GM23338 (cell line): Measurements from ENCODE around the gene TMEM117. TPM values are rescaled to one million over a fixed set of nuclear protein-coding genes. Genes with fewer than 3 reads are reported as not detected.
"Not testable (repeated sequence)": the region's sequence is repeated elsewhere in the genome, so short reads cannot be mapped to it uniquely, and the experiment has no call there.

Experiments
- ATAC-seq: fragments of 200-7000 bp; cut with Tn5 transposase; 3 replicates; pipeline ENCODE4 v1.9.1; 2020
- DNase-seq: peaks from one replicate; pipeline ENCODE4 v3.0.0-alpha.2; 2015; ENCODE audit warnings: low spot score
- H2AFZ ChIP-seq: fragments of 200-600 bp; sonication (generic); 2 replicates; pipeline ENCODE4 v1.8.0; 2016; ENCODE audit warnings: antibody characterized with exemption, mild to moderate bottlenecking, moderate library complexity
- H3F3A ChIP-seq: fragments of 200-600 bp; sonication (generic); replicated peaks from 2 replicates; pipeline ENCODE4 v1.8.0; 2017; ENCODE audit warnings: antibody characterized with exemption, mixed run types, low read depth
- H3K27ac ChIP-seq: fragments of 200-600 bp; sonication (generic); 2 replicates; pipeline ENCODE4 v1.6.1; 2016; ENCODE audit warnings: low read depth
- H3K27me3 ChIP-seq: fragments of 200-600 bp; sonication (generic); 2 replicates; pipeline ENCODE4 v1.8.0; 2016; ENCODE audit warnings: mild to moderate bottlenecking, mixed run types, moderate library complexity; ENCODE audit not compliant: insufficient read depth
- H3K36me3 ChIP-seq: fragments of 200-600 bp; sonication (generic); 2 replicates; pipeline ENCODE4 v1.8.0; 2016; ENCODE audit warnings: mild to moderate bottlenecking; ENCODE audit not compliant: insufficient read depth
- H3K4me1 ChIP-seq: fragments of 200-600 bp; sonication (generic); 2 replicates; pipeline ENCODE4 v1.8.0; 2016; ENCODE audit warnings: mild to moderate bottlenecking, moderate library complexity; ENCODE audit not compliant: insufficient read depth
- H3K4me2 ChIP-seq: fragments of 200-600 bp; sonication (generic); 2 replicates; pipeline ENCODE4 v1.7.1; 2017; ENCODE audit warnings: mixed run types
- H3K4me3 ChIP-seq: fragments of 200-600 bp; sonication (generic); 2 replicates; pipeline ENCODE4 v1.6.1; 2016; ENCODE audit warnings: mixed run types
- H3K79me2 ChIP-seq: fragments of 200-600 bp; sonication (generic); replicated peaks from 2 replicates; pipeline ENCODE4 v1.8.0; 2017; ENCODE audit warnings: mild to moderate bottlenecking; ENCODE audit not compliant: insufficient read depth
- H3K9me2 ChIP-seq: fragments of 200-600 bp; sonication (generic); 2 replicates; pipeline ENCODE4 v1.8.0; 2017; ENCODE audit not compliant: insufficient read depth
- H4K20me1 ChIP-seq: fragments of 200-600 bp; sonication (generic); replicated peaks from 2 replicates; pipeline ENCODE4 v1.8.0; 2017; ENCODE audit warnings: mild to moderate bottlenecking; ENCODE audit not compliant: insufficient read depth
- H3K27ac Mint-ChIP-seq: 2 replicates; pipeline ENCODE4 v1.8.0; 2020; ENCODE audit warnings: inconsistent platforms, mild to moderate bottlenecking, moderate library complexity, mixed read lengths
- H3K27me3 Mint-ChIP-seq: 3 replicates; pipeline ENCODE4 v1.8.0; 2022; ENCODE audit warnings: low read depth, mild to moderate bottlenecking, moderate library complexity, mixed read lengths, inconsistent platforms; ENCODE audit not compliant: insufficient read depth, poor library complexity
- H3K36me3 Mint-ChIP-seq: 3 replicates; pipeline ENCODE4 v1.8.0; 2021; ENCODE audit warnings: low read depth, mild to moderate bottlenecking, inconsistent platforms, moderate library complexity, mixed read lengths
- H3K4me1 Mint-ChIP-seq: 3 replicates; pipeline ENCODE4 v1.8.0; 2020; ENCODE audit warnings: mild to moderate bottlenecking, inconsistent platforms, mixed read lengths
- H3K4me3 Mint-ChIP-seq: 3 replicates; pipeline ENCODE4 v1.8.0; 2021; ENCODE audit warnings: moderate library complexity, mild to moderate bottlenecking, inconsistent platforms, mixed read lengths
- H3K9me3 Mint-ChIP-seq: 3 replicates; pipeline ENCODE4 v1.8.0; 2020; ENCODE audit warnings: moderate library complexity, mild to moderate bottlenecking, inconsistent platforms, mixed read lengths
- CREB1 ChIP-seq: fragments of 250-450 bp; sonication (Bioruptor Pico); IDR thresholded peaks from 2 replicates; pipeline ENCODE4 v1.5.0; 2020; ENCODE audit warnings: low read depth, mild to moderate bottlenecking, moderate library complexity
- EZH2phosphoT487 ChIP-seq: fragments of 200-600 bp; sonication (generic); IDR thresholded peaks from one replicate; pipeline ENCODE4 v1.8.1; 2018; ENCODE audit warnings: antibody characterized with exemption; ENCODE audit not compliant: unreplicated experiment
- JUNB ChIP-seq: IDR thresholded peaks from one replicate; pipeline ENCODE4 v1.6.1; 2016; ENCODE audit warnings: antibody characterized with exemption; ENCODE audit not compliant: unreplicated experiment
- NANOG ChIP-seq: IDR thresholded peaks from 2 replicates; pipeline ENCODE4 v1.6.1; 2016; ENCODE audit warnings: antibody characterized with exemption, borderline replicate concordance
- POLR2AphosphoS5 ChIP-seq: IDR thresholded peaks from 2 replicates; pipeline ENCODE4 v1.6.1; 2016; ENCODE audit warnings: antibody characterized with exemption, low read depth
- STAT1 ChIP-seq: IDR thresholded peaks from one replicate; pipeline ENCODE4 v1.6.1; 2016; ENCODE audit warnings: antibody characterized with exemption; ENCODE audit not compliant: unreplicated experiment
- ZNF114 ChIP-seq: fragments of 250-450 bp; sonication (Bioruptor Pico); IDR thresholded peaks from 2 replicates; pipeline ENCODE4 v1.5.0; 2020; ENCODE audit warnings: mild to moderate bottlenecking, moderate library complexity
- ZNF331 ChIP-seq: fragments of 250-450 bp; sonication (Bioruptor Pico); IDR thresholded peaks from 2 replicates; pipeline ENCODE4 v1.5.0; 2020; ENCODE audit warnings: low read depth, mild to moderate bottlenecking, moderate library complexity
- polyA plus RNA-seq: library from polyadenylated mRNA; unstranded; fragments of >200 nt; fragmentation: Nextera tagmentation; extraction: Ambion mirVana; gene quantifications from 2 replicates; pipeline ENCODE4 v1.2.1, GENCODE V29; 2016
- total RNA-seq: library from RNA; depleted of rRNA; stranded (reverse); fragments of >200 nt; shearing (Covaris generic); gene quantifications from 2 replicates; pipeline ENCODE4 v1.2.3, GENCODE V29; 2014
- TF ChIP-seq, protein P1 (sequence below), 2 experiments: fragments of 200-600 bp in 1 of 2; sonication (generic) in 1 of 2; conservative IDR thresholded peaks; 2 replicates each; pipeline versions ENCODE4 v1.5.1 to v1.6.1; 2016 to 2017; ENCODE audit warnings: antibody characterized with exemption in 2 of 2, low read depth in 2 of 2, mild to moderate bottlenecking in 2 of 2, moderate library complexity in 1 of 2
- TF ChIP-seq, protein P2 (sequence below): fragments of 250-450 bp; sonication (Bioruptor Pico); IDR thresholded peaks from 2 replicates; pipeline ENCODE4 v1.5.0; 2020; ENCODE audit warnings: mild to moderate bottlenecking, moderate library complexity
- TF ChIP-seq, protein P3 (sequence below): IDR thresholded peaks from 2 replicates; pipeline ENCODE4 v1.6.1; 2016; ENCODE audit warnings: antibody characterized with exemption

The TMEM117 gene
- total and polyA plus RNA-seq, 2 experiments from 2014 or later = 0.94 to 1.6 TPM

DNA sequence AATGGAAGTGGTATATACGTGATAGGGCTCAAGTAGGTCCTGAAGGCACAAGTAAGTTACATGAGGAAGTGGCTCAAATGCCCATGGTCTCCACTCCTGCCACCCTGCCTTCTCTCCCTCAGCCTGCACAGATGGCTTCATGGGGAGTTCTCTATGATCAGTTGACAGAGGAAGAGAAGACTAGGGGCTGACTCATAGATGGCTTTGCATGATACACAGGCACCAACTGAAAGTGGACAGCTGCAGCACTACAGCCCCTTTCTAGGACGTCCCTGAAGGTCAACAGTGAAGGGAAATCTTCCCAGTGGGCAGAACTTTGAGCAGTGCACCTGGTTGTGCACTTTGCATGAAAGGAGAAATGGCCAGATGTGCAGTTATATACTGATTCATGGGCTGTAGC, 208.6 kb downstream of the TMEM117 start:
- not testable (repeated sequence) for H3K4me2 ChIP-seq, H2AFZ ChIP-seq, H3K27me3 ChIP-seq, H3K36me3 Mint-ChIP-seq, H3K4me1 Mint-ChIP-seq, H3K4me3 ChIP-seq, H3K27ac Mint-ChIP-seq, H3K4me1 ChIP-seq, H4K20me1 ChIP-seq, H3K4me3 Mint-ChIP-seq, ATAC-seq, H3F3A ChIP-seq, H3K36me3 ChIP-seq, DNase-seq, H3K27me3 Mint-ChIP-seq, H3K27ac ChIP-seq, H3K9me2 ChIP-seq, H3K79me2 ChIP-seq, H3K9me3 Mint-ChIP-seq

DNA sequence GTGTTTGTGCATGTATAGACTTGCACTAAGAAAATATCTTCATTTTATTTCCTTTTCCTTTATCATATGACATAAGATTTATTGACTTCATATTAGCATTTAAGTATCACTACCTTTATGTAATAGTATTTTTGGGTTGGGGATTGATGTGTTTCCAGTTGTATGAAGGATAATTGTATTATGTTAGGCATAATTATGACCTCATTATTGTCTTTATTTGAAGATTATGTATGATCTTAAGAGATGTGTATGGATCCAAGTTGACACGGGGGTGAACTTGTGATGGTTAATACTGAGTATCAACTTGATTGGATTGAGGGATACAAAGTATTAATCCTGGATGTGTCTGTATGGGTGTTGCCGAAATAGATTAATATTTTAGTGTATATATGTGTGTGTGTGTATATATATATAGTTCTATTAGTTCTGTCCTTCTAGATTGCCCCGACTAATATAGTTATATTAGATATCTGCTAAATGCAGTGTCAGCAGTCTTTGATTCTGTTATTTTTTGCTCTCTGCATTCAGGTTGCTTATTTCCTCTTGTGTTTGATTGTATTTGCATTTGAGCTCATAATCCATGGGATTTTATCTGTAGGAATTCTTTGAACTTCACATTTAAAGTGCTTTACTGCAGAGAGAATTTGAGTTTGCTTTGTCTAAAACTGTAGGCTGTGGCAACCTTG, 211.0 kb downstream of the TMEM117 start:
- Mint-ChIP-seq H3K27me3 (no peaks in the 10 kb centered on the region), H3K27ac (no peak overlapping the region), H3K4me3 (no peak overlapping the region), H3K9me3 (peaks cover 9% of the 10 kb centered on the region; the same call in 2 of the 3 replicates), H3K4me1 (no peaks in the 10 kb centered on the region), H3K36me3 (peaks cover 5% of the 10 kb centered on the region; the same call in 2 of the 3 replicates)
- Histone ChIP-seq H3K4me2 (no peak overlapping the region), H3K9me2 (peaks cover 5% of the 10 kb centered on the region; the same call in 1 of the 2 replicates), H3K4me1 (no peaks in the 10 kb centered on the region), H4K20me1 (no peaks in the 10 kb centered on the region), H2AFZ (no peak overlapping the region), H3K79me2 (no peaks in the 10 kb centered on the region), H3K4me3 (no peak overlapping the region), H3F3A (no peaks in the 10 kb centered on the region), H3K27ac (no peak overlapping the region), H3K36me3 (no peaks in the 10 kb centered on the region), H3K27me3 (no peaks in the 10 kb centered on the region)
- no peak for TF ChIP-seq NANOG
- no peak for TF ChIP-seq STAT1
- no peak for TF ChIP-seq POLR2AphosphoS5
- TF ChIP-seq ZNF114 (CRISPR knock-in tag) = no peak
- TF ChIP-seq ZNF331 = no peak
- TF ChIP-seq, protein P1, sequence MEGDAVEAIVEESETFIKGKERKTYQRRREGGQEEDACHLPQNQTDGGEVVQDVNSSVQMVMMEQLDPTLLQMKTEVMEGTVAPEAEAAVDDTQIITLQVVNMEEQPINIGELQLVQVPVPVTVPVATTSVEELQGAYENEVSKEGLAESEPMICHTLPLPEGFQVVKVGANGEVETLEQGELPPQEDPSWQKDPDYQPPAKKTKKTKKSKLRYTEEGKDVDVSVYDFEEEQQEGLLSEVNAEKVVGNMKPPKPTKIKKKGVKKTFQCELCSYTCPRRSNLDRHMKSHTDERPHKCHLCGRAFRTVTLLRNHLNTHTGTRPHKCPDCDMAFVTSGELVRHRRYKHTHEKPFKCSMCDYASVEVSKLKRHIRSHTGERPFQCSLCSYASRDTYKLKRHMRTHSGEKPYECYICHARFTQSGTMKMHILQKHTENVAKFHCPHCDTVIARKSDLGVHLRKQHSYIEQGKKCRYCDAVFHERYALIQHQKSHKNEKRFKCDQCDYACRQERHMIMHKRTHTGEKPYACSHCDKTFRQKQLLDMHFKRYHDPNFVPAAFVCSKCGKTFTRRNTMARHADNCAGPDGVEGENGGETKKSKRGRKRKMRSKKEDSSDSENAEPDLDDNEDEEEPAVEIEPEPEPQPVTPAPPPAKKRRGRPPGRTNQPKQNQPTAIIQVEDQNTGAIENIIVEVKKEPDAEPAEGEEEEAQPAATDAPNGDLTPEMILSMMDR (conservative IDR thresholded peaks at IDR 0.05; ENCODE audit: low read depth in 2 of 2) = no peak
- TF ChIP-seq JUNB = no peak
- no peak for TF ChIP-seq EZH2phosphoT487
- TF ChIP-seq, protein P2, sequence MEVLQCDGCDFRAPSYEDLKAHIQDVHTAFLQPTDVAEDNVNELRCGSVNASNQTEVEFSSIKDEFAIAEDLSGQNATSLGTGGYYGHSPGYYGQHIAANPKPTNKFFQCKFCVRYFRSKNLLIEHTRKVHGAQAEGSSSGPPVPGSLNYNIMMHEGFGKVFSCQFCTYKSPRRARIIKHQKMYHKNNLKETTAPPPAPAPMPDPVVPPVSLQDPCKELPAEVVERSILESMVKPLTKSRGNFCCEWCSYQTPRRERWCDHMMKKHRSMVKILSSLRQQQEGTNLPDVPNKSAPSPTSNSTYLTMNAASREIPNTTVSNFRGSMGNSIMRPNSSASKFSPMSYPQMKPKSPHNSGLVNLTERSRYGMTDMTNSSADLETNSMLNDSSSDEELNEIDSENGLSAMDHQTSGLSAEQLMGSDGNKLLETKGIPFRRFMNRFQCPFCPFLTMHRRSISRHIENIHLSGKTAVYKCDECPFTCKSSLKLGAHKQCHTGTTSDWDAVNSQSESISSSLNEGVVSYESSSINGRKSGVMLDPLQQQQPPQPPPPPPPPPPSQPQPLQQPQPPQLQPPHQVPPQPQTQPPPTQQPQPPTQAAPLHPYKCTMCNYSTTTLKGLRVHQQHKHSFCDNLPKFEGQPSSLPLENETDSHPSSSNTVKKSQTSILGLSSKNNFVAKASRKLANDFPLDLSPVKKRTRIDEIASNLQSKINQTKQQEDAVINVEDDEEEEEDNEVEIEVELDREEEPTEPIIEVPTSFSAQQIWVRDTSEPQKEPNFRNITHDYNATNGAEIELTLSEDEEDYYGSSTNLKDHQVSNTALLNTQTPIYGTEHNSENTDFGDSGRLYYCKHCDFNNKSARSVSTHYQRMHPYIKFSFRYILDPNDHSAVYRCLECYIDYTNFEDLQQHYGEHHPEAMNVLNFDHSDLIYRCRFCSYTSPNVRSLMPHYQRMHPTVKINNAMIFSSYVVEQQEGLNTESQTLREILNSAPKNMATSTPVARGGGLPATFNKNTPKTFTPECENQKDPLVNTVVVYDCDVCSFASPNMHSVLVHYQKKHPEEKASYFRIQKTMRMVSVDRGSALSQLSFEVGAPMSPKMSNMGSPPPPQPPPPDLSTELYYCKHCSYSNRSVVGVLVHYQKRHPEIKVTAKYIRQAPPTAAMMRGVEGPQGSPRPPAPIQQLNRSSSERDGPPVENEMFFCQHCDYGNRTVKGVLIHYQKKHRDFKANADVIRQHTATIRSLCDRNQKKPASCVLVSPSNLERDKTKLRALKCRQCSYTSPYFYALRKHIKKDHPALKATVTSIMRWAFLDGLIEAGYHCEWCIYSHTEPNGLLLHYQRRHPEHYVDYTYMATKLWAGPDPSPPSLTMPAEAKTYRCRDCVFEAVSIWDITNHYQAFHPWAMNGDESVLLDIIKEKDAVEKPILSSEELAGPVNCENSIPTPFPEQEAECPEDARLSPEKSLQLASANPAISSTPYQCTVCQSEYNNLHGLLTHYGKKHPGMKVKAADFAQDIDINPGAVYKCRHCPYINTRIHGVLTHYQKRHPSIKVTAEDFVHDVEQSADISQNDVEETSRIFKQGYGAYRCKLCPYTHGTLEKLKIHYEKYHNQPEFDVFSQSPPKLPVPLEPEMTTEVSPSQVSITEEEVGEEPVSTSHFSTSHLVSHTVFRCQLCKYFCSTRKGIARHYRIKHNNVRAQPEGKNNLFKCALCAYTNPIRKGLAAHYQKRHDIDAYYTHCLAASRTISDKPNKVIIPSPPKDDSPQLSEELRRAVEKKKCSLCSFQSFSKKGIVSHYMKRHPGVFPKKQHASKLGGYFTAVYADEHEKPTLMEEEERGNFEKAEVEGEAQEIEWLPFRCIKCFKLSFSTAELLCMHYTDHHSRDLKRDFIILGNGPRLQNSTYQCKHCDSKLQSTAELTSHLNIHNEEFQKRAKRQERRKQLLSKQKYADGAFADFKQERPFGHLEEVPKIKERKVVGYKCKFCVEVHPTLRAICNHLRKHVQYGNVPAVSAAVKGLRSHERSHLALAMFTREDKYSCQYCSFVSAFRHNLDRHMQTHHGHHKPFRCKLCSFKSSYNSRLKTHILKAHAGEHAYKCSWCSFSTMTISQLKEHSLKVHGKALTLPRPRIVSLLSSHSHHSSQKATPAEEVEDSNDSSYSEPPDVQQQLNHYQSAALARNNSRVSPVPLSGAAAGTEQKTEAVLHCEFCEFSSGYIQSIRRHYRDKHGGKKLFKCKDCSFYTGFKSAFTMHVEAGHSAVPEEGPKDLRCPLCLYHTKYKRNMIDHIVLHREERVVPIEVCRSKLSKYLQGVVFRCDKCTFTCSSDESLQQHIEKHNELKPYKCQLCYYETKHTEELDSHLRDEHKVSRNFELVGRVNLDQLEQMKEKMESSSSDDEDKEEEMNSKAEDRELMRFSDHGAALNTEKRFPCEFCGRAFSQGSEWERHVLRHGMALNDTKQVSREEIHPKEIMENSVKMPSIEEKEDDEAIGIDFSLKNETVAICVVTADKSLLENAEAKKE (CRISPR knock-in tag) = no peak
- no peak for TF ChIP-seq CREB1 (CRISPR knock-in tag)
- TF ChIP-seq, protein P3, sequence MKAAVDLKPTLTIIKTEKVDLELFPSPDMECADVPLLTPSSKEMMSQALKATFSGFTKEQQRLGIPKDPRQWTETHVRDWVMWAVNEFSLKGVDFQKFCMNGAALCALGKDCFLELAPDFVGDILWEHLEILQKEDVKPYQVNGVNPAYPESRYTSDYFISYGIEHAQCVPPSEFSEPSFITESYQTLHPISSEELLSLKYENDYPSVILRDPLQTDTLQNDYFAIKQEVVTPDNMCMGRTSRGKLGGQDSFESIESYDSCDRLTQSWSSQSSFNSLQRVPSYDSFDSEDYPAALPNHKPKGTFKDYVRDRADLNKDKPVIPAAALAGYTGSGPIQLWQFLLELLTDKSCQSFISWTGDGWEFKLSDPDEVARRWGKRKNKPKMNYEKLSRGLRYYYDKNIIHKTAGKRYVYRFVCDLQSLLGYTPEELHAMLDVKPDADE = no peak
- ATAC-seq (no peak), DNase-seq (no peak)
